Measurements from ENCODE around the gene WDCP.
A peak's percentile ranks its signal among the peaks of the same experiment; 100 is the strongest.
"Not testable (repeated sequence)": the region's sequence is repeated elsewhere in the genome, so short reads cannot be mapped to it uniquely, and the experiment has no call there.

WDCP gene

GRCh38 chr2:24058564-24059271 is 11.5 kb upstream of the WDCP start:
- no peak for DNase-seq

GRCh38 chr2:24055750-24056149 is 8.6 kb upstream of the WDCP start:
- DNase-seq: no peak

DNA sequence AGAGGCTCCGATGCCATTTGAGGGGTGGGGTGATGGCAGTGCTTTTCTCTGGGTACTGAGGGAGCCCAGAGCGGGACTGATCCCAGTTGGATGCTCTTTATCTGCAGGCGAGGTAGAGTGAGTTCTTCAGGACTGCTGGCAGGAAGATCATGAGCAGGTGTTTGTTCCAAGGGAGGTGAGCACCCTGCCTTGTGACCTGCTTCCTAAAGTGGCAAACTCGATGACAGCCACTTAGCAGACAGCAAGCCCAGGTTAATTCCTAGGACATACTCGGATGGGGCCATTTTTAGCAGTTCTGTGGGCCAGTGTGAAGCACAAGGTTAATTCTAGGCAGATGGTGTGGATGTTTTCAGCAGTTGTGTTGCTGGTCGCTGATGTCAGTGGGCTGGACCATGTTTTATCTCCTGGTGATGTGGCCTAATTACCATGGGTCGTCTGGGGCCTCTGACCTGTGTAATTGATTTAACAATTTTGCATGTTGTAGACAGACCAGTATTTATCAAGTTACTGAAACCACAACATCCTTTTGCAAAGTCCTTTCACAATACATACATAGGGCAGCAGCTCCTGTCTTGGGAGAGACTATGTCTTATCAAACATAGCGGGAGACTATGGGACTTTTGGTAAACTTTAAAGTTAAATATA is 7.3 kb upstream of the WDCP start:
- no peak for DNase-seq

DNA sequence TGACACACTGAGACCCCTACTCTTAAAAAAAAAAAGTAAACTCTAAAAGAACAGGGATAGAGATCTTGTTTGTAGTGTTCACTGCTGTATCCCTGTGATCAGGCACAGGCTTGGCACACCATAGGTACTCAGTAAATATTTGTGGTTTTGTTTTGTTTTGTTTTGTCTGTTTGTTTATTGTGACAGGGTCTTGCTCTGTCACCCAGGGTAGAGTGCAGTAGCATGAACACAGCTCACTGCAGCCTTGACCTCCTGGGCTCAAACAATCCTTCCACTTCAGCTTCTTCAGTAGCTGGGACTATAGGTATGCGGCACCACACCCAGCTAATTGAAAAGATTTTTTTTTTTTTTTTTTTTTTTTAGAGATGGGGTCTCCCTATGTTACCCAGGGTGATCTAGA is 5.8 kb upstream of the WDCP start:
- no peak for DNase-seq

GRCh38 chr2:24051833-24052232 is 4.6 kb upstream of the WDCP start:
- no peak for DNase-seq

DNA sequence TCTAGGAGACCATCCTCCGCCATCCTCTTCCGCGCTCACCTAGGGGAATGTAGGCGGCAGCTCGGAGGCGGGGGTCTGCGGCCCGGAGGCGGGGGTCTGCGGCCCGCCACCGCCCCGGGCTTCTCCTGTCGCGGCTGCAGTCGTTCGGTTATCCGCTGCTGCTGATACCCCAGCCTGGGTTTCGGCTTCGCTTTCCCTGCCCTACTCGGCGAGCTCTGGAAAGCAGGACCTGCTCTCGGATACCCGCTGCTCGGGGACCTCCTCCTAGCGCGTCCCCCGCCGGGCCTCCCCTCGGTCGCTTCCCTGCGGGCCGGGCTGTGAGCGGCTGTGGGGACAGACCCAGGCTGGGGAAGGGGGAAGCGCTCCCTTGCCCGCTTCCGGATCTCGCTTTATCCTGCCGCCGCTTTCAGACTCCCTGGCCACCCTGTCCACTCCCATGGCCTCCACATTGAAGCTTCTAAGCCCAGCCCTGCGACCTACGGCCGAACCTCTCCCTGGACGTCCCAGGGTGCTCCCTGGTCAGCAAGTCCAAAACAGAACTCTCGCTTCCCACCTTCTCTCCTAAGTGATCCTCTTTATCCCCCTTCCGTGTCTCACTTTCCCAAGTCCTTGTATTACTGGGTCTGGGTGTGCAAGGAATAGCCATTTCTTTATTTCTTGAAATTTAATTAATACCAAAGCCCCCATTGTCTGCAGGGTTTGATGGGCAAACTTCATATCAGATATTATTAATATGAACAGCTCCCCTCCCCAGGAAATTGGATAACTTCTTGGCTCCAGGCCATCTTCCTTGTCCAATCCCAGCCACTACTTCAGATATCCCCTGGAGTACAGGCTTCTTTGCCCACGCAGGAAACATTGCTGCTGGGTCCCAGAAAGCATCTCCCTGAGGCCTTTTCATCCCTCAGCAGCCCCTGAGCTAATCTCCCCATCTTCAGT is 3.1 kb upstream of the WDCP start:
- peak; percentile 23 for DNase-seq

DNA sequence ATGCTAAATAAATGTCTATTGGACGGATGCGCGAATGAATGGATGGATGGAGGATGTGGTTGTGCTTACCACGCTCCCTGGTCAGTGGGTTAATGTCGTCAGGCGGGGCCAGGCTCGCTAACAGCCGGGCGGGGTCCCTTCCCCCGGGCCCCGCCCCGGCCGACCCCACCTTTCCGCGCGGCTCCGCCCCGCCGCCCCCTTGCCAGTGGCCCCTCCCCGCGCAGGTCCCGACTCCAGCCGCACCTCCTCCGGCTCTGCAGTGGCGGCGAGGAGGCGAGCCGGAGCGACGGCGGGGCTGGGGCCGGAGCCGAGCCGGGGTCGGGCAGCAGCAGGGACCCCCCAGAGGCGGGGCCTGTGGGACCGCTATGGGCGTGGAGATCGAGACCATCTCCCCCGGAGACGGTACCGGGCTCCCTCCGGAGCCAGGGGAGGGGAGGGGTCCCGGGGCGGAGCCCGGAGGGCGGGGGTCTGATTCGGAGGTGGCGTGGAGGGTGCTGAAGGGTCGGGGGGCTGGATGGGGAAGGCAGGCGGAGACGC is 2.4 kb upstream of the WDCP start, which contains the start of gene FKBP1B:
Gene FKBP1B (plus strand): TSS at position 257 of the 537 bp plus-strand sequence. CDS start 109 bp downstream, at position 366.
- peak; percentile 90 for DNase-seq

GRCh38 chr2:24048769-24049484 is 1.7 kb upstream of the WDCP start:
- DNase-seq: peak; percentile 62

GRCh38 chr2:24047703-24048033 is 477 bp upstream of the WDCP start:
- DNase-seq: no peak

GRCh38 chr2:24046599-24046929 is 627 bp downstream of the WDCP start:
- no peak for DNase-seq

GRCh38 chr2:24045511-24046508 is 1.4 kb downstream of the WDCP start:
- no peak for DNase-seq

- not testable (repeated sequence) for DNase-seq
Observed at GRCh38 chr2:24043133-24043532, 4.1 kb downstream of the WDCP start.

GRCh38 chr2:24040511-24040910 is 6.7 kb downstream of the WDCP start:
- DNase-seq: no peak

- no peak for DNase-seq
Observed at GRCh38 chr2:24038786-24039499, 8.2 kb downstream of the WDCP start.

GRCh38 chr2:24026233-24026632 is 21.0 kb downstream of the WDCP start:
- no peak for DNase-seq

DNA sequence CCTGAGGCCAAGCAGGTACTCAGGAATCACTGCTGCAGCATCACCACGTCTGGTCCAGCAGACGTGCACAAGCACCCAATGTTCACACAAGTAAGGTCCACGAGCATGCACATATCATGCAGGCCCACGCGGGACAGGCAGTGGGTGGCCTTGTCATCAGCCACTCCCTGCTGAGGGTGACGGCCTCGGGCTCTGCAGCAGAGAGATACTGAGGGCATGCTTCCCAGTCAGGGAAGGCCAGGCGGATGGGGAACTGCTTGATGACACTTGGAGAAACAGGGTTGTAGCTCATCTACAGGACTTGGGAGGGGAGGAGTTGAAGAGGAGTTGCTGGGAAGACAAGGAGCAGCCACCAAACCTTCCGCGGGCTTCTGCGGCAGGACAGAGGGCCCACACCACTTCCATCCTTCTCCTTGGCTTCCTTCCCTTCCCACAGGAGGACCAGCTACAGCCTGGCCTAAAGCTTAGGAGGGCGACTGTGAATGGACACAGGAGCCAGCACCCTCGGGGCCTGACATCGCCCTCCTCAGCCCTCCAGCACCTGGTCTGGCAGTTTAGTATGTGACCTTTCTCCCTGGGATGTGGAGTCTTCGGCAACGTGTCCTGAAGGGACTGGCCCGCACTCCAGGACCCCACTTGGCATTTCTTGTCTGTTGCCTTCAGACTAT is 22.1 kb downstream of the WDCP start:
- no peak for DNase-seq

DNA sequence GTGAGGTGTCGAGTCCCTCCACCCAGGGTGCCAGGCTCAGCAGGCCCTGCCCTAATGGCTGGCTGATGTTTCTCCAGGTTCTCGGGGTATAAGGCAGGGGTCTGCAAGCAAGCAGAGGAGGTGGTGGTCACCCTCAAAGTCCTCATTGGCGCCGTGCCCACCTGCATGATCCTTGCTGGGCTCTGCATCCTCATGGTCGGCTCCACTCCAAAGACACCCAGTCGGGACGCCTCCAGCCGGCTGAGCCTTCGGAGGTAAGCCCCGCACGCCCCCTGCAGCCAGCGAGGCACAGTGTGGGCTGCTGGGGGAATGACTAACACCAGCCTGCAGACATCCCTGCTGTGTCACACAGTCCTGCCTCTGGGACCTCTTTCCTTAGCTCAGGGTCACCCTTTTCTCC is 23.2 kb downstream of the WDCP start:
- DNase-seq: no peak

DNA sequence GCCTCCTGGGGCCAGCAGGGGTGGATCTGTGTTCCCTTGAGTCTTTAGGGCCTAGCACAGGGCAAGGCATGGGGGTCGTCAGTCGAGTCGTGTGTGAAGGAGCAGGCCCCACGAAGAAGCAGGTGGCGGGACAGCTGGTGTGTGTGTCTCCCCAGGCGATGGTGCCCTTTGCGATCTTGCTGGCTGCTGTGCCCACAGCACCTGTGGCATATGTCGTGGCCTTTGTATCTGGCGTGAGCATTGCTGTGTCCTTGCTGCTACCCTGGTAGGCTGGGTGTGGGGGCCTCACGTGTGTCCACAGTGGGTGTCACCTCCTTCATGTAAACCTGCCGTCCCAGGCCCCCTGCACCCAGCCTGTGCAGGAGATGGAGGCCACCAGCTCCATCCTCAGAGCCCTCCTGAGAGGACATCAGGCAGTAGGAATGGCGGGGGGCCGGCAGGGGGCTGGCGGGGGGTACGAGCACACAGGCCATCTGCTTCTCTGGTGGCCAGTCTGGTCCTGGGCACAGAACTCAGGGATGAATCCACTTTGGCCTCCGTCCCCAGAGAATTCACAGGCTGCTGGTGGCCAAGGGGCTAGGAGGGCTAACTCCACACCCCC is 24.1 kb downstream of the WDCP start:
- DNase-seq: no peak

DNA sequence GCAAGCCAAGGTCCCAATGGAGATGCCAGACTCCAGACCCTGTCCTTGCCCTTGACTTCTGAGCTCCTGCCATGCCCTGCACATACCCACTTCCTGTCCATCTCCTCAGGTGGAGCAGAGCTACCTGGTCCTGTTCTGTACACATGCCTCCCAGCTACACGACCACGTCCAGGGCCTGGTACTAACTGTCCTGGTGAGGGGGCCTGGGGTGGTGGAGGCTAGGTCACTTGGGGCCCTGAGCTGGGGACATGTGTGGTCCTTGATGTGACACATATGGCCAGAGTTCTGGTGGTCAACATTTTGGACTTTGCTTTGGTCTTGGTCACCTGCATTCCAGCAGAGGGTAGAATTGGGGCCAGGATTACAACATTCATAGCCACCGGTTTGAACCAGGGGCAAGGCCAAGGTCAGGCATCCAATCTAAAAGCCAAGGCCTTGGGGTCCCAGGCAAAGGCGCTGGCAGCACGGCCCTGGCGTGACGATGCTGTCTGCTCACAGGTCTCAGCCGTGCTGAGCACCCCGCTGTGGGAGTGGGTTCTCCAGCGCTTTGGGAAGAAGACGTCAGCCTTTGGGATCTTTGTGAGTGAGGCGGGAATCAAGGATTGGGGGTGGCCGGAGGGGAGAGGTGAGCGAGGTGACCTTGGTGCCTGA is 24.7 kb downstream of the WDCP start:
- DNase-seq: no peak
